ENCODE measurements around the gene NRL.
A peak's percentile ranks its signal among the peaks of the same experiment; 100 is the strongest.

- TF ChIP-seq, protein P1, sequence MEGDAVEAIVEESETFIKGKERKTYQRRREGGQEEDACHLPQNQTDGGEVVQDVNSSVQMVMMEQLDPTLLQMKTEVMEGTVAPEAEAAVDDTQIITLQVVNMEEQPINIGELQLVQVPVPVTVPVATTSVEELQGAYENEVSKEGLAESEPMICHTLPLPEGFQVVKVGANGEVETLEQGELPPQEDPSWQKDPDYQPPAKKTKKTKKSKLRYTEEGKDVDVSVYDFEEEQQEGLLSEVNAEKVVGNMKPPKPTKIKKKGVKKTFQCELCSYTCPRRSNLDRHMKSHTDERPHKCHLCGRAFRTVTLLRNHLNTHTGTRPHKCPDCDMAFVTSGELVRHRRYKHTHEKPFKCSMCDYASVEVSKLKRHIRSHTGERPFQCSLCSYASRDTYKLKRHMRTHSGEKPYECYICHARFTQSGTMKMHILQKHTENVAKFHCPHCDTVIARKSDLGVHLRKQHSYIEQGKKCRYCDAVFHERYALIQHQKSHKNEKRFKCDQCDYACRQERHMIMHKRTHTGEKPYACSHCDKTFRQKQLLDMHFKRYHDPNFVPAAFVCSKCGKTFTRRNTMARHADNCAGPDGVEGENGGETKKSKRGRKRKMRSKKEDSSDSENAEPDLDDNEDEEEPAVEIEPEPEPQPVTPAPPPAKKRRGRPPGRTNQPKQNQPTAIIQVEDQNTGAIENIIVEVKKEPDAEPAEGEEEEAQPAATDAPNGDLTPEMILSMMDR (conservative IDR thresholded peaks at IDR 0.05), result no peak
- TF ChIP-seq ZFX (IDR thresholded peaks at IDR 0.05), result 0 out of 2 replicates have a peak, but pooled peaks have one; percentile 16
These were observed 19.9 kb downstream of the NRL start for GRCh38 chr14:24094841-24095270.
